Spleen (tissue), 7 donors: ENCODE results near the gene BROX.

Source experiments
- POLR2A ChIP-seq, 3 donors: fragments of 450-650 bp; IDR thresholded peaks; one replicate each; pipeline ENCODE4 v1.5.1; 2017; ENCODE audit warnings: antibody characterized with exemption in 3 of 3, mild to moderate bottlenecking in 1 of 3
- POLR2AphosphoS5 ChIP-seq, 3 donors: sonication (generic); formaldehyde crosslinking; IDR thresholded peaks; one replicate each; pipeline ENCODE4 v1.5.1; 2017; ENCODE audit warnings: antibody characterized with exemption in 3 of 3
- TF ChIP-seq, protein P1 (sequence below), 11 experiments: fragments of 200-600 bp in 7 of 11; fragments of 450-650 bp in 4 of 11; sonication (generic) in 4 of 11; IDR thresholded peaks in 8 of 11; conservative IDR thresholded peaks in 3 of 11; 1 replicate in 7 of 11; 2 replicates in 4 of 11; pipeline versions ENCODE4 v1.4.0 to v1.8.0; 2016 to 2021; ENCODE audit warnings: antibody characterized with exemption in 11 of 11, inconsistent platforms in 4 of 11, mild to moderate bottlenecking in 1 of 11
- donor health status: DM: no; HTN: no; CAD: no; lungs with moderate emphysema.
- donor health status: DM: no; HTN: no; CAD: no.
- donor health status: DM: no; HTN: no; CAD: no.

DNA sequence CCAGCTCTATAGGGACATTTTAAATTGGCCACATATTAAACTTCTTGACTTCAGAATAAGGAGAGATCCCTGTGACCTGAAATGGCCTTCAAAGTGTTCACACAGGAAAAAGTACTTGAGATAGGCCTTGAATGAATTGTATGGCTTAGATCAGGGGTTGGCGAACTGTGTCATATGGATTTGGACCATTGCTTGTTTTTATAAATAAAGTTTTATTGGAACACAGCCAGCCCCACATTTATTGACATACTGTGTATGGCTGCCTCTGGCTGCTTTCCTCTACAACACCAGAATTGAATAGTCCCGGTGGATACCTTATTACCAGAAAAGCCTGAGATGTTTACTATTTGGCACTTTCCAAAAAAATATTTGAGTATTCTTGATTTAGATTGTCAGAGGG is 4.0 kb downstream of the BROX start:
- TF ChIP-seq, protein P1, sequence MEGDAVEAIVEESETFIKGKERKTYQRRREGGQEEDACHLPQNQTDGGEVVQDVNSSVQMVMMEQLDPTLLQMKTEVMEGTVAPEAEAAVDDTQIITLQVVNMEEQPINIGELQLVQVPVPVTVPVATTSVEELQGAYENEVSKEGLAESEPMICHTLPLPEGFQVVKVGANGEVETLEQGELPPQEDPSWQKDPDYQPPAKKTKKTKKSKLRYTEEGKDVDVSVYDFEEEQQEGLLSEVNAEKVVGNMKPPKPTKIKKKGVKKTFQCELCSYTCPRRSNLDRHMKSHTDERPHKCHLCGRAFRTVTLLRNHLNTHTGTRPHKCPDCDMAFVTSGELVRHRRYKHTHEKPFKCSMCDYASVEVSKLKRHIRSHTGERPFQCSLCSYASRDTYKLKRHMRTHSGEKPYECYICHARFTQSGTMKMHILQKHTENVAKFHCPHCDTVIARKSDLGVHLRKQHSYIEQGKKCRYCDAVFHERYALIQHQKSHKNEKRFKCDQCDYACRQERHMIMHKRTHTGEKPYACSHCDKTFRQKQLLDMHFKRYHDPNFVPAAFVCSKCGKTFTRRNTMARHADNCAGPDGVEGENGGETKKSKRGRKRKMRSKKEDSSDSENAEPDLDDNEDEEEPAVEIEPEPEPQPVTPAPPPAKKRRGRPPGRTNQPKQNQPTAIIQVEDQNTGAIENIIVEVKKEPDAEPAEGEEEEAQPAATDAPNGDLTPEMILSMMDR (IDR thresholded peaks at IDR 0.05 in 8 of 11, conservative IDR thresholded peaks at IDR 0.05 in 3 of 11), result no peak
- TF ChIP-seq POLR2AphosphoS5 (IDR thresholded peaks at IDR 0.05) (no peak), POLR2A (IDR thresholded peaks at IDR 0.05) (no peak)
